Measurements from ENCODE around the gene LRRC7.

DNA sequence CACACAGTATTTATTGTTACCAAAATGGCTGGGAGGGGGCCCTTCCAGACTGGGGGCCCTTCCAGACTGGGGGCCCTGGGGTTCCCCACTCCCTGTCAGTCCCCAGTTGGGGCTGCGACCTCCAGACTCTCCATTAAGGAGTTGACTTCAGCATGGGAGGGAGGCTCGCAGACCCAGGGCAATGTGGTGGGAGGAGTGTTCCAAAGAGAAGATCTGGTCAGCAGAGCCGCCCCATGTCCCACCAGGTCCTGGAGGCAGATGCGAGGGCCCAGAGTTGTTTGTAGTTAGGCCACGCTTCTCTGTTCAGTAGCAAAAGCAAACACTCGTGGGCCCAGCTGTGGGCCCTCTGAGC lies 352.2 kb downstream of the LRRC7 start:
- no peak for TF ChIP-seq CTCF (IDR thresholded peaks at IDR 0.05)
- TF ChIP-seq POLR2A (IDR thresholded peaks at IDR 0.05) = no peak

Measured in esophagus squamous epithelium (tissue), 4 donors.